OCI-LY1 (cell line): ENCODE results near the gene PTPRT.

ENCODE experiments used
- CTCF ChIP-seq: fragments of 200-600 bp; sonication (generic), shearing (Covaris generic); IDR thresholded peaks from 2 replicates; pipeline ENCODE4 v1.5.1; 2017; ENCODE audit warnings: mild to moderate bottlenecking, antibody characterized with exemption, low read length, moderate library complexity, mixed read lengths
- EZH2 ChIP-seq: fragments of 200-600 bp; sonication (generic), shearing (Covaris generic); IDR thresholded peaks from 2 replicates; pipeline ENCODE4 v1.8.0; 2017; ENCODE audit warnings: borderline replicate concordance, mixed run types, mild to moderate bottlenecking, antibody characterized with exemption, low read length, moderate library complexity, mixed read lengths

GRCh38 chr20:42212391-42212790 is 977.3 kb downstream of the PTPRT start:
- no peak for TF ChIP-seq CTCF
- TF ChIP-seq EZH2 = no peak
